OCI-LY1 (cell line): ENCODE measurements around the gene ALG8.

ENCODE experiments used
- EZH2 ChIP-seq: fragments of 200-600 bp; sonication (generic), shearing (Covaris generic); IDR thresholded peaks from 2 replicates; pipeline ENCODE4 v1.8.0; 2017; ENCODE audit warnings: borderline replicate concordance, mixed run types, mild to moderate bottlenecking, antibody characterized with exemption, low read length, moderate library complexity, mixed read lengths
- TF ChIP-seq, protein P1 (sequence below): fragments of 200-600 bp; sonication (generic), shearing (Covaris generic); IDR thresholded peaks from 2 replicates; pipeline ENCODE4 v1.5.1; 2017; ENCODE audit warnings: mild to moderate bottlenecking, antibody characterized with exemption, low read length, moderate library complexity, mixed read lengths

DNA sequence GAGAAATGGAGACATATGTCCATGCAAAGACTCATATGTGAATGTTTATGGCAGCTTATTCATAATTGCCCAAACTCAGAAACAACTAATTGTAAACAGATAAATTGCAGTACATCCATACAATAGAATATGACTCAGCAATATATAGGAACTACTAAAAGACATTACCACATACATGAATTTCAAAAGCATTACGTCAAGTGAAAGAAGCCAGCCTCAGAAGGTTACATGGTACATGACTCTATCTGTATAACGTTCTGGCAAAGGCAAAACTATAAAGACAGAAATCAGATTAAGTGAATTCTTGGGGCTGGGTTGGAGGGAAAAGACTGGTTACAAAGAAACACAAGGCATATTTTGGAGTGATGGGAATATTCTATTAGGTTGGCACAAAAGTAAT lies 41.8 kb upstream of the ALG8 start:
- no peak for TF ChIP-seq EZH2
- TF ChIP-seq, protein P1, sequence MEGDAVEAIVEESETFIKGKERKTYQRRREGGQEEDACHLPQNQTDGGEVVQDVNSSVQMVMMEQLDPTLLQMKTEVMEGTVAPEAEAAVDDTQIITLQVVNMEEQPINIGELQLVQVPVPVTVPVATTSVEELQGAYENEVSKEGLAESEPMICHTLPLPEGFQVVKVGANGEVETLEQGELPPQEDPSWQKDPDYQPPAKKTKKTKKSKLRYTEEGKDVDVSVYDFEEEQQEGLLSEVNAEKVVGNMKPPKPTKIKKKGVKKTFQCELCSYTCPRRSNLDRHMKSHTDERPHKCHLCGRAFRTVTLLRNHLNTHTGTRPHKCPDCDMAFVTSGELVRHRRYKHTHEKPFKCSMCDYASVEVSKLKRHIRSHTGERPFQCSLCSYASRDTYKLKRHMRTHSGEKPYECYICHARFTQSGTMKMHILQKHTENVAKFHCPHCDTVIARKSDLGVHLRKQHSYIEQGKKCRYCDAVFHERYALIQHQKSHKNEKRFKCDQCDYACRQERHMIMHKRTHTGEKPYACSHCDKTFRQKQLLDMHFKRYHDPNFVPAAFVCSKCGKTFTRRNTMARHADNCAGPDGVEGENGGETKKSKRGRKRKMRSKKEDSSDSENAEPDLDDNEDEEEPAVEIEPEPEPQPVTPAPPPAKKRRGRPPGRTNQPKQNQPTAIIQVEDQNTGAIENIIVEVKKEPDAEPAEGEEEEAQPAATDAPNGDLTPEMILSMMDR: no peak
